SU-DHL-6 (cell line): Measurements from ENCODE around the gene KCNJ18.
"Not testable (repeated sequence)": the region's sequence is repeated elsewhere in the genome, so short reads cannot be mapped to it uniquely, and the experiment has no call there.

Experiments
- CTCF ChIP-seq: fragments of 200-600 bp; sonication (generic); IDR thresholded peaks from one replicate; pipeline ENCODE4 v1.5.1; 2017; ENCODE audit warnings: antibody characterized with exemption, mild to moderate bottlenecking, low read length, moderate library complexity; ENCODE audit not compliant: insufficient read depth, poor library complexity, severe bottlenecking
- EZH2phosphoT487 ChIP-seq: fragments of 200-600 bp; sonication (generic), shearing (Covaris generic); conservative IDR thresholded peaks from 2 replicates; pipeline ENCODE4 v1.6.1; 2018; ENCODE audit warnings: mild to moderate bottlenecking, antibody characterized with exemption, low read length, moderate library complexity, mixed read lengths

- TF ChIP-seq CTCF, EZH2phosphoT487: not testable (repeated sequence)
Observed at GRCh38 chr17:21692704-21693065, 362 bp downstream of the KCNJ18 start.
